H1 (cell line): ENCODE measurements around the gene CYB561. TPM values are rescaled to one million over a fixed set of nuclear protein-coding genes. Genes with fewer than 3 reads are reported as not detected.

Experiments
- ATF3 ChIP-seq: IDR thresholded peaks from 2 replicates; pipeline ENCODE4 v1.6.1; 2011; ENCODE audit warnings: low read depth, mild to moderate bottlenecking, low read length; ENCODE audit not compliant: insufficient read depth
- TAF7 ChIP-seq: optimal IDR thresholded peaks from 2 replicates; pipeline ENCODE3; 2011; ENCODE audit warnings: low read depth, mild to moderate bottlenecking, inconsistent platforms, low read length, moderate library complexity, borderline replicate concordance
- polyA plus RNA-seq, 7 experiments: library from polyadenylated mRNA; depleted of rRNA in 3 of 7; stranded (reverse) in 5 of 7; unstranded in 2 of 7; fragments of >200 nt in 5 of 7; fragments of 200-250 nt in 2 of 7; gene quantifications; 1 replicate in 5 of 7; 2 replicates in 1 of 7; 4 replicates in 1 of 7; pipeline versions ENCODE4 v1.2.1 to v1.2.3, GENCODE V29; 2011 to 2013; ENCODE audit warnings: missing spikeins in 2 of 7, mixed read lengths in 2 of 7
- total RNA-seq: library from RNA; stranded (reverse); fragmentation: NEBNext Ultra II Directional; extraction: Animal tissue kit (Norgen Biotek cat#: 25700); gene quantifications from 2 replicates; pipeline ENCODE4 v1.2.1, GENCODE V29; 2021
- TF ChIP-seq, protein P1 (sequence below): IDR thresholded peaks from 2 replicates; pipeline ENCODE4 v1.6.1; 2011; ENCODE audit warnings: low read length, improper control_type of control experiment

Gene CYB561
- total and polyA plus RNA-seq, 2 of the 8 experiments (the other 6 are each of a cell fraction or from before 2014, with no cell fraction given): 19.7 to 23.4 TPM

- TF ChIP-seq, protein P1, sequence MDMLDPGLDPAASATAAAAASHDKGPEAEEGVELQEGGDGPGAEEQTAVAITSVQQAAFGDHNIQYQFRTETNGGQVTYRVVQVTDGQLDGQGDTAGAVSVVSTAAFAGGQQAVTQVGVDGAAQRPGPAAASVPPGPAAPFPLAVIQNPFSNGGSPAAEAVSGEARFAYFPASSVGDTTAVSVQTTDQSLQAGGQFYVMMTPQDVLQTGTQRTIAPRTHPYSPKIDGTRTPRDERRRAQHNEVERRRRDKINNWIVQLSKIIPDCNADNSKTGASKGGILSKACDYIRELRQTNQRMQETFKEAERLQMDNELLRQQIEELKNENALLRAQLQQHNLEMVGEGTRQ: no peak
- no peak for TF ChIP-seq ATF3
- no peak for TF ChIP-seq TAF7
Measured at GRCh38 chr17:63420868-63421680, 25.0 kb downstream of the CYB561 start (continued).
